ENCODE data around the gene RFC3.

The RFC3 gene

DNA sequence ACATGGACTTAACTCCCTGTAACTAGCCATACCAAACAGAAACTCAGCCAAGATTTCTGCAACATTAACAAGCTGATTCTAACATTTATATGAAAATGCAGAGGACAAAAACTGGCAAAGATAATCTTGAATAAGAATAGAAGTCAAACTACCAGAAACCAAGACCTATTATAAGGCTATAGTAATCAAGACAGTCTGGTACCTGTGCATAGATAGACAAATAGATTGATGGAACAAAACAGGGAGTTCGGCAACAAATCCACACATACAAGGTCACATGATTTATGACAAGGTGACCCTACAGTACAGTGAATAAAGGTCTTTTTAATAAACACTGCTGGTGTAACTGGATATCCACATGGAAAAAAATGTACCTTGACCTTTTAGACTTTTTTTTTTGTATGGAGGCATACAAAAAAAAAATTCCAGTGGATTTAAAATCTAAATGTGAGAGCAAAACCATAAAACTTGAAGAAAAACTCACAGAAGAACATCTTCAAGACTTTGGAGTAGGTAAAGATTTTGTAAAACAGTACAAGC, 2.9 kb upstream of the RFC3 start:
- DNase-seq: no peak

DNA sequence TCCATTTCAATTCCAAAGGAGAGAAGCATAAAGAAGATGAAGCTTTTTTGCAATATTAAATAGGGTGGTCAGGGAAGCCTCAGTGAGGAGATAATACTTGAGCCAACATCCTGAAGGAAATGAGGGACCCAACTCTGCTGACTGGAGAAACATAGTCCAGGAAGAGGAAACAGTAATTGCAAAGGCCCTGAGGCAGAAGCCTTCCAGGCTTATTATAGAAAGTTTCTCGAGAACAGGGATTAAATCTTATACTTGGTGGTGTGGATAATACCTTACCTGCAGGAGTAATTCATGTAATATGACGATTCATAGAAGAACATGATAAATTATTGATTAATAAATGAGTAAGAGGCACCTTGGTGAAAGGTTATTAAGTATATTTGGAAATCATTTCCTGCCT, 1.0 kb upstream of the RFC3 start:
- DNase-seq: no peak

DNA sequence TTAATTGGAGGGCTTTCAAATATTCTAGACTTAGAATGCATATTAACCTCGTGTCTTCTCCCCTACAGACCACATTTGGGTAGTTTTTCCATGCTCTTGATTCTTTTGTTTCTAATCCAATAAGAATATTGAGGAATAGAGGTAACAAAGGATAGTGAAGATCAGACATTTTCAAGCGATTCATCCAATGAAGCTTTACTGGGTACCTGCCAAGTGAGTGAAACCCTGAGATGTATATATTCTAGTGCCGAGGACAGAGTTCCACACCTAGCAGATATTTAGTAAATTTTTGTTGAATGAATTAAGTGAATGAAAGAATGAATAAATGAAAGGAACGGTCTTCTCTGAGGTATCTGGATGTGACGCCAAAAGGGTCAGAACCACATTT, 442 bp upstream of the RFC3 start:
- DNase-seq: peak; percentile 30

DNA sequence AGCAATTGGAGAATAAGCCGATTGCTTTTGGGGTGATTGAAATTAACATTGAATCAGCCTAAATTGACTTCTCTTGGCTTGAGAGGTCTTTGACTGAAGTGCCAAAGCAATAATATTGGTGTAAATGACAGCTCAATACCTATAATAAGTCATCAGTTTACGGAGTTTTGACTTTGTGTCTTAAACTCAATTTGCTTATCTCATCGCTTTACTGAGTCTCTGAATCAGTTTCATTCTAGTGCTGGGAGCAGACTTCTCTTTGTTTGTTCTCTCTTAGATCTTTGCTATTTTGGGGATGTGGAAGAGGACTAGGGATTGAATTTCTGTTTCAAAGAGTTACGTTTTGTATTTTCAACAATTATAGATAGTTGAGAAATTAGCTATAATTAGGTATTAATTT, 7.1 kb downstream of the RFC3 start:
- no peak for DNase-seq

- no peak for DNase-seq
Observed at GRCh38 chr13:33827139-33827538, 9.2 kb downstream of the RFC3 start.

DNA sequence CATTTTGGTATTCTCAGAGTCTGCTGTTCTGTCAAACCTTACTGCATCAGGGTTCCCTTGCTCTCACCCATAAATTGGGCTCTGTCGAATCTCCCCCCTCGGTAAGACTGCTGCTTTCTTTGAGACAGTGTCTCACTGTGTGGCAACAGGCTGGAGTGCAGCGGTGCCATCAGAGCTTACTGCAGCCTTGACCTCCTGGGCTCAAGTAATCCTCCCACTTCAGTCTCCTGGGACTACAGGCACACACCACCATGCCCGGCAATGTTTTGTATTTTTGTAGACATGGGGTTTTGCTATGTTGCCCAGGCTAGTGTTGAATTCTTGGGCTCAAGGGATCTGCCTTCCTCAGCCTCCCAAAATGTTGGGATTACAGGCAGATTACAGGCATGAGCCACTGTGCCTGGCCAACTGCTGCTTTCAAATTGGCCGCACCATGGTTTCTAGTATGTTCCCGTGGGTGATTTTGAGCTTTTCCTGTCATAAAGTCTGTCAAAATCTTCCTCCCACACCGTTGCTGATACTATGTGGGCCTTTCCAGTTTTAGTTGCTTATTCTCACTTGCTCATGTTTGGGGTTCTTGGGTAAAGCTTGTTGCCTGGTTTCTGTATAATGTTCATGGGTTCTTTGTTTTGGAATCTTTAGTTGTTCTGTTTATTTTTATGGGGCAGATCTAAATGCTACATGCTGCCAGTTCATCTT, 10.6 kb downstream of the RFC3 start:
- no peak for DNase-seq

GRCh38 chr13:33832872-33833271, 14.9 kb downstream of the RFC3 start:
- DNase-seq: no peak

DNA sequence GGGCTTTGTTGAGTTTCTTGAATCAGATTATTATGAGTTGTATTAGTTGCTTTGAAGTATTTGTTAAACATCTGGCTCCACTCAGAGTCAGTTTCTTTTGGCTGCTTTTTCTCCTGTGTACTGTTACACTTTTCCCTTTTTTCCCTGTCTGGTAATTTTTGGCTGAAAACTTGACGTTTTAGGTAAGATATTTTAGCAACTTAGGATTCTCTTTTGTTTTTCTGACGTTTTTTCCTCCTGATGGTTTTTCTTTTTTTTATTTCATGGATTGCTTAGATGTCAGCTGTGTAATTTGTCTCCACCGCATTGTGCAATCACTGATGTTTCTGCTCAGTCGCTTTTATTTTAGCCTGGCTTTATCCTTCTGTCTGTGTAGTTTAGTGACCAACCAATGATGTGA, 20.7 kb downstream of the RFC3 start:
- DNase-seq: no peak

GRCh38 chr13:33840402-33840801, 22.5 kb downstream of the RFC3 start:
- no peak for DNase-seq

GRCh38 chr13:33842207-33842606, 24.3 kb downstream of the RFC3 start:
- no peak for DNase-seq

DNA sequence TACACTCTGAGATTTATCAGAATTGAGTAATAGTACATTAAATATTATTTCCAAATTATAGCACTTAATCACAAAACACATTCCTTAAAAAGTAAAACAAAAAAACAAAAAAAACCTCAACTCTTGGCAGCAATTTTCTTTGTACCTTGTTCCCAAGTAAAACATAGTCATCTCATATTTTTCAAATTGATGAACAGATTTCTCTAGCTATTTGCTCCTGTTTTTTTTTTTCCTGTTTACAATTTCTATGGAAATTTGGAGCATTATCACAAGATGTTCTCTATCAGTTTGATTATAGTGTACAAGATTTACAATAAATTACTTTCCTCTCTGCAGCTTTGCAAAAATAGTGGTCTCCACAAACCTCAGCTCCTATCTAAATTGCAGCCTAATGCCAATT, 25.0 kb downstream of the RFC3 start:
- DNase-seq: no peak

DNA sequence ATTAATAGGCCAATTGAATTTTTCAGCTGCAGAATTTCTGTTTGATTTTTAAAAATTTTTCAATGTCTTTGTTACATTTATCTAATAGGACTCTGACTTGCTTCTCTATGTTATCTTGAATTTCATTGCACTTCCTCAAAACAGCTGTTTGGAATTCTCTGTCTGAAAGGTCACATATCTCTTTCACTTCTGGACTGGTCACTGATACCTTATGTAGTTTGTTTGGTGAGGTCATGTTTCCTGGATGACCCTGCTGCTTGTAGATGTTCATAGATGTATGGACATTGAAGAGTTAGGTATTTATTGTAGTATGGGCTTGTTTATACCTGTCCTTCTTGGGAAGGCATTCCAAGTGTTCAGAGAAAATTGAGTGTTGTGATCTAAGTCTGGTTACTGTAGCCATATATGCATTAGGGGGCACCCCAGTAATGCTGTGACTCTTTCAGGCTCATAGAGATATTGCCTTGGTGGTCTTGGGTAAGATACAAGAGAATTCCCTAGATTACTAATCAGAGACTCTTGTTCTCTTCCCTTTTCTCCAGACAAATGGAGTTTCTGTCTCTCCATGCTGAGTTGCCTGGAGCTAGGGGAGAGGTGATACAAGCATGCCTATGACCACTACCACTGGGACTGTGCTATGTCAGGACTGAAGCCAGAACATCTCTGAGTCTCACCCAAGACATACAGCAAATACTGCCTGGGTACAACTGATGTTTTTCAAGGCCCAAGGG, 27.8 kb downstream of the RFC3 start:
- DNase-seq: no peak

- no peak for DNase-seq
Observed at GRCh38 chr13:33846303-33847062, 28.5 kb downstream of the RFC3 start.

- no peak for DNase-seq
Observed at GRCh38 chr13:33849211-33849610, 31.3 kb downstream of the RFC3 start.

- no peak for DNase-seq
Observed at GRCh38 chr13:33855371-33855895, 37.5 kb downstream of the RFC3 start.

GRCh38 chr13:33859691-33860303, 41.8 kb downstream of the RFC3 start:
- DNase-seq: peak; percentile 17

DNA sequence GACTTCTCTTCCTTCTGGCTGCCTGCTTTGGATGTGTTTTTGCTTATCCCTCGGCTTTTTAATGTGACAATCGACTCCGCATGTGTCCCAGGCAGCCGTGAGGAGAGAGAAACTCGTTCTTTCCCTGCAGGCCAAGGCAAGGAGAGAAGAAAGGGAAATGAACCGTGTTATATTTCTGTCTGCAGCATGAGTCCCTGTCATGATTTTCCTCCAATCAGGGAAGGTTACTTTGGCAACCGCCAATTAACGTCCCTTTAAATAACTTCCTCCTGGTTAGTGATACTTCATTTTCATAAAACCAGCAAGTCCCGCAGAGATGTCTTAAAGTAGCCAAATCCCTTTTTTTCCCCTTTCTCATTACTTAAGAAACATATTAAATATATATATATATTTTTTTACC, 42.6 kb downstream of the RFC3 start:
- no peak for DNase-seq

DNA sequence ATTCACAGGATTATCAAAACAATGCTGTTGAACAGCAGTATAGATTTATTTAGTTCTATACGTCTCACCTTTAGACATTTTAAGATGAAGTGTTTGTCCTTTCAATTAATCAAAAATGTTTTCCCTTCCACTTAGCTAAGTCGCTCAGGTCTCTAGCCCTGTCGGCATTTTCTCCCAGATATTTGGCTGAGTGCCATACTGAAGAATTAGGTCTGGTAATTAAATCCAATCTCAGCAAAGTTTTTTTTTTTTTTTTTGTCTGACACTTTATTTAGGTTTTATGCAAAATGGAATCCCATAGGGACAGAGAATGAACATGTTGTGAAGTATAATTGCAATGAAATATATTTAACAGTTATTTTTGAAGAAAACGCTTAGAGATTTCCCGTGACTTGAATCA, 44.1 kb downstream of the RFC3 start:
- DNase-seq: peak; percentile 9

GRCh38 chr13:33863188-33863789, 45.3 kb downstream of the RFC3 start:
- DNase-seq: no peak

DNA sequence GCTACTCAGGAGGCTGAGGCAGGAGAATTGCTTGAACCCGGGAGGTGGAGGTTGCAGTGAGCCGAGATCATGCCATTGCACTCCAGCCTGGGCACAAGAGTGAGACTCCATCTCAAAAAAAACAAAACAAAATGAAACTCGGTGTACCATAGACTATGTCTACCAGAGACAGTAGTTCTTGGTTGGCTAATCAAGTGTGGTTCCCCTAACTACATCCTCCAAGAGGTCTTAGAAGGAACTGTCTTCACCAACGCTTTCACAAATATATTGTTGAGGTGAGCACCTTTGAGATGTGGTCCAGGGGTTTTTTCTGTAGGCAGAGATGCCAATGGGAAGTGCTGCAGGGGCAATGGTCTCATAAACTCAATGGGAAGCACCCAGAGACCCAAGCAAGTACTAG, 48.0 kb downstream of the RFC3 start:
- no peak for DNase-seq

- DNase-seq: no peak
Observed at GRCh38 chr13:33867472-33867871, 49.5 kb downstream of the RFC3 start.

GRCh38 chr13:33868343-33868994, 50.5 kb downstream of the RFC3 start:
- DNase-seq: no peak
